Hair follicle dermal papilla cell (primary cell): ENCODE measurements around the gene VPREB1. TPM values are rescaled to one million over a fixed set of nuclear protein-coding genes. Genes with fewer than 3 reads are reported as not detected.

Experiments used
- total RNA-seq: library from RNA; depleted of rRNA; stranded (reverse); fragments of >200 nt; gene quantifications from 2 replicates; pipeline ENCODE4 v1.2.3, GENCODE V29; 2012

Gene VPREB1, protein sequence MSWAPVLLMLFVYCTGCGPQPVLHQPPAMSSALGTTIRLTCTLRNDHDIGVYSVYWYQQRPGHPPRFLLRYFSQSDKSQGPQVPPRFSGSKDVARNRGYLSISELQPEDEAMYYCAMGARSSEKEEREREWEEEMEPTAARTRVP
- total RNA-seq, result not detected in 2 replicates

DNA sequence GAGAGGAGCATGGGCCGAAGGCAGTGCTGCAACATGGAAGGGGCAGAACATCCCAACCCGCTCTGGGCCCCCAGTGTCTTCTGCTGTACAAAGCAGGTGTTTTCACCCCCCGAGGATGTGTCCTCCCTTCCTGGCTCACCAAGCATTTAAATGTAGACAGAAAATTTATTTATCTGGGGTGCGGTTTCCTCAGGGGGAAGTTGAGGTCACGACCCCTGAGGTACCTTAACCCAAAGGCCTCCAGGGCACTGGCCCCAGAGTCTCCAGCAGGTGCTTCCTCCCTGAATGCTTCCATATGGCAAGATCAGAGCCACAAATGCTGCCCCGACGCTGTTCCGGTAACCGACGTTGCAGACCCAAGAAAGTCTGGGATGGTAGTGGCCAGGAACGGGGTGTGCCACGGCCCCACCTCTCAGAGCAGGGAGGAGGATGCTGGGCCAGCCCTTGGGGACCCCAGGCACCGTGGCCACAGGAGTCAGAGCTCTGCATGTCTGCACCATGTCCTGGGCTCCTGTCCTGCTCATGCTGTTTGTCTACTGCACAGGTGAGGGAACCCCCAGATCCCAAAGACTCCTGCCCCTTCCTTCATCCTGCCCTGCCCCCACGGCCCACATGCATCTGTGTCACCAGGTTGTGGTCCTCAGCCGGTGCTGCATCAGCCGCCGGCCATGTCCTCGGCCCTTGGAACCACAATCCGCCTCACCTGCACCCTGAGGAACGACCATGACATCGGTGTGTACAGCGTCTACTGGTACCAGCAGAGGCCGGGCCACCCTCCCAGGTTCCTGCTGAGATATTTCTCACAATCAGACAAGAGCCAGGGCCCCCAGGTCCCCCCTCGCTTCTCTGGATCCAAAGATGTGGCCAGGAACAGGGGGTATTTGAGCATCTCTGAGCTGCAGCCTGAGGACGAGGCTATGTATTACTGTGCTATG lies at the start of gene VPREB1:
Gene VPREB1, plus strand, starts transcription at position 471 of the 935 bp plus-strand sequence. Its CDS starts 28 bp downstream, at position 499.

